Gastroesophageal sphincter (tissue), 4 donors: ENCODE measurements around the gene PARP16. TPM values are rescaled to one million over a fixed set of nuclear protein-coding genes. Genes with fewer than 3 reads are reported as not detected.
"Not testable (repeated sequence)": the region's sequence is repeated elsewhere in the genome, so short reads cannot be mapped to it uniquely, and the experiment has no call there.

Source experiments
- ATAC-seq: fragments of 150-250 bp; one replicate; pipeline ENCODE4 v1.9.1; 2016; ENCODE audit warnings: mild to moderate bottlenecking, moderate library complexity
- H3K27ac ChIP-seq, 4 donors: fragments of 200-600 bp; sonication (generic) in 3 of 4; 1 replicate in 3 of 4; 2 replicates in 1 of 4; pipeline ENCODE4 v1.5.1; 2016 to 2019
- H3K27me3 ChIP-seq: fragments of 200-600 bp; sonication (generic); one replicate; pipeline ENCODE4 v1.5.1; 2019
- H3K36me3 ChIP-seq, 2 donors: fragments of 200-600 bp; sonication (generic); one replicate each; pipeline ENCODE4 v1.5.1; 2019; ENCODE audit warnings: control low read depth in 1 of 2
- H3K4me1 ChIP-seq, 3 donors: fragments of 200-600 bp; sonication (generic); 1 replicate in 2 of 3; 2 replicates in 1 of 3; pipeline ENCODE4 v1.5.1; 2016 to 2019; ENCODE audit warnings: control low read depth in 2 of 3
- H3K4me3 ChIP-seq, 2 donors: fragments of 200-600 bp; sonication (generic); one replicate each; pipeline ENCODE4 v1.5.1; 2019; ENCODE audit warnings: mild to moderate bottlenecking in 1 of 2, moderate library complexity in 1 of 2
- H3K9me3 ChIP-seq, 3 donors: fragments of 200-600 bp; sonication (generic); one replicate each; pipeline ENCODE4 v1.5.1; 2017 to 2019; ENCODE audit warnings: control low read depth in 2 of 3
- EP300 ChIP-seq: sonication (generic); formaldehyde crosslinking; IDR thresholded peaks from one replicate; pipeline ENCODE4 v1.6.1; 2017; ENCODE audit warnings: antibody characterized with exemption, mild to moderate bottlenecking
- POLR2A ChIP-seq, 2 donors: fragments of 450-650 bp; IDR thresholded peaks; one replicate each; pipeline ENCODE4 v1.6.1; 2017; ENCODE audit warnings: antibody characterized with exemption in 2 of 2, mild to moderate bottlenecking in 2 of 2, moderate library complexity in 1 of 2
- POLR2AphosphoS5 ChIP-seq: sonication (generic); formaldehyde crosslinking; IDR thresholded peaks from one replicate; pipeline ENCODE4 v1.6.1; 2017; ENCODE audit warnings: antibody characterized with exemption
- whole genome bisulfite sequencing, 2 donors: methylation state at CpG; one replicate each; pipeline ENCODE4 v1.1.5; 2018; ENCODE audit warnings: low coverage in 1 of 2; 5-methylcytosine and 5-hydroxymethylcytosine counted together
- total RNA-seq, 4 donors: library from RNA; depleted of rRNA; stranded (reverse); fragments of >200 nt; gene quantifications; one replicate each; pipeline ENCODE4 v1.1.0, GENCODE V29; 2016
- TF ChIP-seq, protein P1 (sequence below), 4 experiments: fragments of 200-600 bp in 2 of 4; fragments of 450-650 bp in 2 of 4; sonication (generic) in 1 of 4; IDR thresholded peaks; one replicate each; pipeline ENCODE4 v1.5.1; 2017 to 2019; ENCODE audit warnings: antibody characterized with exemption in 4 of 4, mild to moderate bottlenecking in 2 of 4, moderate library complexity in 2 of 4

Gene PARP16
- total RNA-seq, 4 donors from 2014 or later = 10.1 to 21.7 (median 14.1) TPM

DNA sequence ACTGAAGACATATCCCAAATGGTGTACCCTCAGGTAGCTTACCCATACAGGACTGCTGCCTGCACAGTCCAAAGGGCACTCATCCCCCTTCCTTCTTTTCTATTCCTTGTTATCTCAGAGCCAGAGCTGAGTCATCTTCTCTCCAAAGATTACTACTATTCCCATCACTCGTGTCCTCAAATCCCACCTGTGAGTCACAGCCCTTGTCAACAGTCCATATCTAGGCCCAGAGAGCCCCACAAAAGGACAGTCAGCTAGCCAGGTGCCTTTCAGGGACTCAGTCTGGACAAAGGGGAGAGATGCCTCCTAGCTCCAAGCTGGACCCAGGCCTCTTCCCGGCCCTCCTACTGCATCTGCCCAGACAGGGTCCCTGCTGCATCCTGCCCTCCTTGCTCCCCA is 11.0 kb downstream of the PARP16 start:
- ATAC-seq = no peak
- H3K4me1 ChIP-seq = peaks cover 0 to 12% (median under 1%) of the 10 kb centered on the region in 3 donors
- WGBS, 2 donors = 50% methylated on average over 1 of the region's 2 CpGs; no CpG with 5 or more reads in 1 of the 2 donors
- H3K36me3 ChIP-seq = peaks cover 0 to 13% of the 10 kb centered on the region in 2 donors
- H3K9me3 ChIP-seq = no peaks in the 10 kb centered on the region
- no peaks in the 10 kb centered on the region for H3K27me3 ChIP-seq
- TF ChIP-seq POLR2AphosphoS5 = no peak
- no peak for TF ChIP-seq EP300
- TF ChIP-seq, protein P1, sequence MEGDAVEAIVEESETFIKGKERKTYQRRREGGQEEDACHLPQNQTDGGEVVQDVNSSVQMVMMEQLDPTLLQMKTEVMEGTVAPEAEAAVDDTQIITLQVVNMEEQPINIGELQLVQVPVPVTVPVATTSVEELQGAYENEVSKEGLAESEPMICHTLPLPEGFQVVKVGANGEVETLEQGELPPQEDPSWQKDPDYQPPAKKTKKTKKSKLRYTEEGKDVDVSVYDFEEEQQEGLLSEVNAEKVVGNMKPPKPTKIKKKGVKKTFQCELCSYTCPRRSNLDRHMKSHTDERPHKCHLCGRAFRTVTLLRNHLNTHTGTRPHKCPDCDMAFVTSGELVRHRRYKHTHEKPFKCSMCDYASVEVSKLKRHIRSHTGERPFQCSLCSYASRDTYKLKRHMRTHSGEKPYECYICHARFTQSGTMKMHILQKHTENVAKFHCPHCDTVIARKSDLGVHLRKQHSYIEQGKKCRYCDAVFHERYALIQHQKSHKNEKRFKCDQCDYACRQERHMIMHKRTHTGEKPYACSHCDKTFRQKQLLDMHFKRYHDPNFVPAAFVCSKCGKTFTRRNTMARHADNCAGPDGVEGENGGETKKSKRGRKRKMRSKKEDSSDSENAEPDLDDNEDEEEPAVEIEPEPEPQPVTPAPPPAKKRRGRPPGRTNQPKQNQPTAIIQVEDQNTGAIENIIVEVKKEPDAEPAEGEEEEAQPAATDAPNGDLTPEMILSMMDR (IDR thresholded peaks at IDR 0.05) = no peak
- no peak for TF ChIP-seq POLR2A (IDR thresholded peaks at IDR 0.05)
- H3K4me3 ChIP-seq = no peak overlapping the region
- no peak overlapping the region for H3K27ac ChIP-seq

- 50 to 81% methylated on average over 1 to 4 of the region's 4 CpGs for WGBS, 2 donors
- ATAC-seq = no peak
- Histone ChIP-seq H3K27me3 (no peaks in the 10 kb centered on the region), H3K36me3 (peaks cover 0 to 15% of the 10 kb centered on the region in 2 donors), H3K4me3 (no peak overlapping the region), H3K4me1 (peaks cover 0 to 18% (median 3%) of the 10 kb centered on the region in 3 donors), H3K27ac (no peak overlapping the region), H3K9me3 (no peaks in the 10 kb centered on the region)
- TF ChIP-seq POLR2A (IDR thresholded peaks at IDR 0.05) (no peak), POLR2AphosphoS5 (no peak), EP300 (no peak)
- TF ChIP-seq, protein P1 (IDR thresholded peaks at IDR 0.05) = no peak
These were observed 11.5 kb downstream of the PARP16 start for GRCh38 chr15:65275104-65275727.

- 51 to 79% methylated on average over 6 to 11 of the region's 15 CpGs for WGBS, 2 donors
These were observed 15.7 kb downstream of the PARP16 start for GRCh38 chr15:65270811-65271545.

DNA sequence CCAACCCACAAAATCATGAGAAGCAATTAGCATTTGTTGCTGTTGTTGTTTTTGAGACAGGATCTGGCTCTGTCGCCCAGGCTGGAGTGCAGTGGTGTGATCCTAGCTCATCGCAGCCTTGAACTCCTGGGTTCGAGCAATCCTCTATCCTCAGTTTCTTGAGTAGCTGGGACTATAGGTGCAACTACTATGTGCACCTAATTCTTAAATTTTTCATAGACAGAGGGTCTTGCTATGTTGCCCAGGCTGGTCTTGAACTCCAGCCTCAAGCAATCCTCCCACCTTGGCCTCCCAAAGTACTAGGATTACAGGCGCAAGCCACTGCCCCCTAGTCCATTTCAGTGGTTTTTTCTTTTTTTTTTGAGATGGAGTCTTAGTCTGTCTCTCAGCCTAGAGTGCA is 18.3 kb downstream of the PARP16 start:
- no peak for TF ChIP-seq POLR2A (IDR thresholded peaks at IDR 0.05)
- no peak for TF ChIP-seq EP300
- TF ChIP-seq, protein P1 (IDR thresholded peaks at IDR 0.05) = no peak
- TF ChIP-seq POLR2AphosphoS5 = no peak
- peaks cover 2 to 34% (median 3%) of the 10 kb centered on the region in 3 donors for H3K4me1 ChIP-seq
- H3K4me3 ChIP-seq = no peak overlapping the region
- no peak overlapping the region for H3K27ac ChIP-seq
- no peaks in the 10 kb centered on the region for H3K9me3 ChIP-seq
- ATAC-seq = no peak
- no peaks in the 10 kb centered on the region for H3K27me3 ChIP-seq
- peaks cover 0 to 52% of the 10 kb centered on the region in 2 donors for H3K36me3 ChIP-seq
- WGBS, 2 donors = 93 to 95% methylated on average over 2 to 3 of the region's 4 CpGs

More at GRCh38 chr15:65270811-65271545, 15.7 kb downstream of the PARP16 start:
- Histone ChIP-seq H3K4me1 (peaks cover 0 to 21% (median 3%) of the 10 kb centered on the region in 3 donors), H3K27ac (peak overlapping the region in 3 of 4 donors; percentile 32 to 70 (median 67)), H3K36me3 (peaks cover 0 to 33% of the 10 kb centered on the region in 2 donors)
- ATAC-seq = peak; percentile 94
- H3K4me3 ChIP-seq, H3K27me3 ChIP-seq, H3K9me3 ChIP-seq: not testable (repeated sequence)
- TF ChIP-seq POLR2AphosphoS5 = peak; percentile 53
- TF ChIP-seq, protein P1 (IDR thresholded peaks at IDR 0.05) = peak; percentile 64 to 92 (median 88)
